Nephron (organoid): ENCODE measurements around the gene FAM177B.

Source experiments
- H3K27ac Mint-ChIP-seq, 3 experiments: 2 replicates each; pipeline ENCODE4 v1.8.0; 2020; ENCODE audit warnings: mixed read lengths in 3 of 3, mild to moderate bottlenecking in 2 of 3, moderate library complexity in 1 of 3
- H3K27me3 Mint-ChIP-seq: 2 replicates; pipeline ENCODE4 v1.8.0; 2021; ENCODE audit warnings: low read depth, mild to moderate bottlenecking, moderate library complexity, mixed read lengths
- H3K36me3 Mint-ChIP-seq: 2 replicates; pipeline ENCODE4 v1.8.0; 2020; ENCODE audit warnings: low read depth, mixed read lengths
- H3K4me1 Mint-ChIP-seq: 2 replicates; pipeline ENCODE4 v1.8.0; 2020; ENCODE audit warnings: mixed read lengths
- H3K4me3 Mint-ChIP-seq, 3 experiments: 2 replicates each; pipeline ENCODE4 v1.8.0; 2020; ENCODE audit warnings: mild to moderate bottlenecking in 3 of 3, mixed read lengths in 3 of 3, moderate library complexity in 2 of 3
- H3K9me3 Mint-ChIP-seq: 2 replicates; pipeline ENCODE4 v1.8.0; 2020; ENCODE audit warnings: mixed read lengths
- CTCF ChIP-seq, 3 experiments: fragments of 200-600 bp; sonication (generic); IDR thresholded peaks; one replicate each; pipeline ENCODE4 v1.5.0; 2021; ENCODE audit warnings: antibody characterized with exemption in 3 of 3; ENCODE audit not compliant: unreplicated experiment in 3 of 3

Gene FAM177B

GRCh38 chr1:222784371-222784770 is 47.4 kb downstream of the FAM177B start:
- Mint-ChIP-seq H3K36me3 (no peaks in the 10 kb centered on the region), H3K4me1 (peaks cover 50% of the 10 kb centered on the region), H3K4me3 (peak overlapping the region in 1 of 3 experiments; percentile 16), H3K9me3 (no peaks in the 10 kb centered on the region), H3K27me3 (no peaks in the 10 kb centered on the region), H3K27ac (peak overlapping the region; percentile 8 to 75 (median 27))
- no peak for TF ChIP-seq CTCF (IDR thresholded peaks at IDR 0.05; ENCODE audit: unreplicated experiment in 3 of 3)

- H3K27ac Mint-ChIP-seq = peak overlapping the region; percentile 8 to 75 (median 27)
- peaks cover 50% of the 10 kb centered on the region for H3K4me1 Mint-ChIP-seq
- H3K9me3 Mint-ChIP-seq = no peaks in the 10 kb centered on the region
- TF ChIP-seq CTCF (IDR thresholded peaks at IDR 0.05; ENCODE audit: unreplicated experiment in 3 of 3) = no peak
- peak overlapping the region in 1 of 3 experiments; percentile 16 for H3K4me3 Mint-ChIP-seq
- H3K27me3 Mint-ChIP-seq = no peaks in the 10 kb centered on the region
- no peaks in the 10 kb centered on the region for H3K36me3 Mint-ChIP-seq
Measured at GRCh38 chr1:222784916-222785315, 47.9 kb downstream of the FAM177B start.

GRCh38 chr1:222785529-222785928 is 48.5 kb downstream of the FAM177B start:
- no peak for TF ChIP-seq CTCF (IDR thresholded peaks at IDR 0.05; ENCODE audit: unreplicated experiment in 3 of 3)
- H3K4me1 Mint-ChIP-seq = peaks cover 50% of the 10 kb centered on the region
- no peaks in the 10 kb centered on the region for H3K27me3 Mint-ChIP-seq
- no peaks in the 10 kb centered on the region for H3K36me3 Mint-ChIP-seq
- H3K27ac Mint-ChIP-seq = peak overlapping the region; percentile 19 to 75 (median 54)
- H3K4me3 Mint-ChIP-seq = no peak overlapping the region
- H3K9me3 Mint-ChIP-seq = no peaks in the 10 kb centered on the region

- Mint-ChIP-seq H3K4me3 (no peak overlapping the region), H3K27ac (peak overlapping the region; percentile 25 to 54 (median 32)), H3K27me3 (peaks cover 4% of the 10 kb centered on the region), H3K9me3 (no peaks in the 10 kb centered on the region), H3K36me3 (no peaks in the 10 kb centered on the region), H3K4me1 (peaks cover 50% of the 10 kb centered on the region)
- TF ChIP-seq CTCF (IDR thresholded peaks at IDR 0.05; ENCODE audit: unreplicated experiment in 3 of 3) = no peak
Measured at GRCh38 chr1:222786121-222786520, 49.1 kb downstream of the FAM177B start.

- no peak overlapping the region for H3K4me3 Mint-ChIP-seq
- no peak overlapping the region for H3K27ac Mint-ChIP-seq
- peaks cover 6% of the 10 kb centered on the region for H3K27me3 Mint-ChIP-seq
- H3K36me3 Mint-ChIP-seq = no peaks in the 10 kb centered on the region
- TF ChIP-seq CTCF (IDR thresholded peaks at IDR 0.05; ENCODE audit: unreplicated experiment in 3 of 3) = no peak
- peaks cover 53% of the 10 kb centered on the region for H3K4me1 Mint-ChIP-seq
- H3K9me3 Mint-ChIP-seq = no peaks in the 10 kb centered on the region
Measured at GRCh38 chr1:222787729-222788128, 50.7 kb downstream of the FAM177B start.

GRCh38 chr1:222788402-222789156 is 51.6 kb downstream of the FAM177B start:
- peaks cover 52% of the 10 kb centered on the region for H3K4me1 Mint-ChIP-seq
- H3K27me3 Mint-ChIP-seq = peaks cover 6% of the 10 kb centered on the region
- no peak overlapping the region for H3K27ac Mint-ChIP-seq
- no peak overlapping the region for H3K4me3 Mint-ChIP-seq
- no peaks in the 10 kb centered on the region for H3K9me3 Mint-ChIP-seq
- TF ChIP-seq CTCF (IDR thresholded peaks at IDR 0.05; ENCODE audit: unreplicated experiment in 3 of 3) = no peak
- no peaks in the 10 kb centered on the region for H3K36me3 Mint-ChIP-seq
